ENCODE data around the gene RTP3.

RTP3 gene

DNA sequence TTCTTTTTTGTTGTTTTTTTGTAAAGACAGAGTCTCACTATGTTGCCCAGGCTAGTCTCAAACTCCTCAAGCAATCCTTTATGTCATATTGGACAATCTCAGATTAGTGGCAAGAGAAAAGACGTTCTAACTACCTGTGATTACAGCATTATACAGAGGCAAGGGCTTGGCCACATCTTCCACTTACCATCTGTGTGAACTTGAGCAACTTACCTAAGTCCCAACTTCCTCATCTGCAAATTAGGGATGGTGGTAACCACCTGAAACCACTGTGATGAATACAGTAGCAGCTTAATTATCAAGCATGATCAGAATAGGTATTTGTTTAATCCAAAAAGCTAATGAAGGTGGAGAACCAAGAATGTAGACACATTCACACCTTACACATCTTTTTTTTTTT, 52.2 kb downstream of the RTP3 start:
- TF ChIP-seq, protein P1, sequence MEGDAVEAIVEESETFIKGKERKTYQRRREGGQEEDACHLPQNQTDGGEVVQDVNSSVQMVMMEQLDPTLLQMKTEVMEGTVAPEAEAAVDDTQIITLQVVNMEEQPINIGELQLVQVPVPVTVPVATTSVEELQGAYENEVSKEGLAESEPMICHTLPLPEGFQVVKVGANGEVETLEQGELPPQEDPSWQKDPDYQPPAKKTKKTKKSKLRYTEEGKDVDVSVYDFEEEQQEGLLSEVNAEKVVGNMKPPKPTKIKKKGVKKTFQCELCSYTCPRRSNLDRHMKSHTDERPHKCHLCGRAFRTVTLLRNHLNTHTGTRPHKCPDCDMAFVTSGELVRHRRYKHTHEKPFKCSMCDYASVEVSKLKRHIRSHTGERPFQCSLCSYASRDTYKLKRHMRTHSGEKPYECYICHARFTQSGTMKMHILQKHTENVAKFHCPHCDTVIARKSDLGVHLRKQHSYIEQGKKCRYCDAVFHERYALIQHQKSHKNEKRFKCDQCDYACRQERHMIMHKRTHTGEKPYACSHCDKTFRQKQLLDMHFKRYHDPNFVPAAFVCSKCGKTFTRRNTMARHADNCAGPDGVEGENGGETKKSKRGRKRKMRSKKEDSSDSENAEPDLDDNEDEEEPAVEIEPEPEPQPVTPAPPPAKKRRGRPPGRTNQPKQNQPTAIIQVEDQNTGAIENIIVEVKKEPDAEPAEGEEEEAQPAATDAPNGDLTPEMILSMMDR (IDR thresholded peaks at IDR 0.05; ENCODE audit: control insufficient read depth, extremely low read depth, insufficient read depth), result no peak
- no peak for DNase-seq (ENCODE audit: low read depth)

More for the DNA sequence above, 52.2 kb downstream of the RTP3 start:
- no peak overlapping the region for H3K4me3 ChIP-seq (ENCODE audit: low read depth, low read length)
